ENCODE data around the gene TMEM43.
A peak's percentile ranks its signal among the peaks of the same experiment; 100 is the strongest.

TMEM43 gene

DNA sequence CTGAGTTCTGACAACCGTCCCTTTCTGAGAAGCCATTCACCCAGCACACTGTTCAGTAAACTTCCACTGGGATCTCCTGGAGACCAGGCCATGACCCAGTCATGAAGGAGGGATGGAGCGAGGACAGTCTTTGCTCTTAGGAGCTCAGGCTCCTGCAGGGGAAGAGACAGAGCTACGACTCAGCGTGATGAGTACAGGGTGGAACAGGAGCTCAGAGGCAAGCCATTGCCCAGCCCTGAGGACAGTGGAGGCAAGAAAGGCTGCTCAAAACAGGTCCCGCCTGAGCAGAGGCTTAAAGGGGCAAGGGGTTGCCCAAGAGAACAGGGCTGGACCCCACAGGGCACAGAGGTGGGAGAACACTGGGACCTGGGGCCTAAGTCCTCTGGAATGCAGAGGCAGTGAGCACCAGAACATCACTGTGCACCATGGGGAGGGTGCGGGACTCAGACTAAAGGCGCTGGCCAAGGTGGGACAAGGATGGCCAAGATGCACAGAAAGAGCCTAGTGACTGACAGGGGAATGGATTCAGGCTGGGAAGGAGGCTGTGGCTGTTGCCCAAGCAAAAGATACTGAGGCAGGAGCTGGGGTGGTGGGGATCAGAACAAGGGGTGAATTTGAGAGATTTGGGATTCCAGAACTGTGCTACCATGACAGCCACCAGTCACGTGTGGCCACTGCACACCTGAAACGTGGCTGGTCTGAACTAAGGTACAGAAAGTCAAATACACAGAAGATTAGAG is 25.8 kb downstream of the TMEM43 start:
- WGBS (ENCODE audit: extremely low coverage, insufficient coverage, insufficient read length) = no CpG with 5 or more reads among the region's 9 CpGs
- Histone ChIP-seq H3K4me3 (ENCODE audit: low read depth, low read length) (no peak overlapping the region), H2BK120ac (ENCODE audit: insufficient read depth, low read length, poor library complexity) (no peak overlapping the region), H3K79me2 (ENCODE audit: control insufficient read depth, insufficient read depth, low read length, poor library complexity) (no peaks in the 10 kb centered on the region), H3K23ac (ENCODE audit: low read length) (no peak overlapping the region), H2BK5ac (ENCODE audit: low read depth, low read length, poor library complexity) (no peak overlapping the region), H3K9me3 (ENCODE audit: insufficient read depth, low read depth, low read length) (peaks cover 2% of the 10 kb centered on the region), H2AFZ (ENCODE audit: insufficient read depth, low read length, poor library complexity) (no peak overlapping the region), H3K18ac (ENCODE audit: low read length) (no peak overlapping the region), H3K4ac (ENCODE audit: low read depth, low read length) (no peak overlapping the region), H3K9ac (ENCODE audit: low read length) (no peak overlapping the region), H3K4me1 (ENCODE audit: control insufficient read depth in 1 of 2, insufficient read depth in 2 of 2, low read length in 2 of 2) (peaks cover 3 to 4% of the 10 kb centered on the region in 2 experiments), H2AK5ac (ENCODE audit: low read length) (no peak overlapping the region), H2BK12ac (ENCODE audit: low read length) (no peak overlapping the region), H3K79me1 (ENCODE audit: low read length) (no peaks in the 10 kb centered on the region), H3K4me2 (ENCODE audit: low read length) (no peak overlapping the region), H4K12ac (ENCODE audit: low read depth, low read length) (peak overlapping the region; percentile 39), H4K8ac (ENCODE audit: low read depth, low read length) (no peak overlapping the region), H3K36me3 (ENCODE audit: control insufficient read depth in 1 of 2, insufficient read depth in 2 of 2, low read length in 2 of 2) (peaks cover 59 to 72% of the 10 kb centered on the region in 2 experiments), H4K91ac (ENCODE audit: low read depth, low read length) (no peak overlapping the region), H3K14ac (ENCODE audit: low read length) (no peak overlapping the region), H3K27ac (ENCODE audit: low read depth, low read length) (no peak overlapping the region), H3K27me3 (ENCODE audit: insufficient read depth, low read length) (no peaks in the 10 kb centered on the region)
- DNase-seq = no peak

DNA sequence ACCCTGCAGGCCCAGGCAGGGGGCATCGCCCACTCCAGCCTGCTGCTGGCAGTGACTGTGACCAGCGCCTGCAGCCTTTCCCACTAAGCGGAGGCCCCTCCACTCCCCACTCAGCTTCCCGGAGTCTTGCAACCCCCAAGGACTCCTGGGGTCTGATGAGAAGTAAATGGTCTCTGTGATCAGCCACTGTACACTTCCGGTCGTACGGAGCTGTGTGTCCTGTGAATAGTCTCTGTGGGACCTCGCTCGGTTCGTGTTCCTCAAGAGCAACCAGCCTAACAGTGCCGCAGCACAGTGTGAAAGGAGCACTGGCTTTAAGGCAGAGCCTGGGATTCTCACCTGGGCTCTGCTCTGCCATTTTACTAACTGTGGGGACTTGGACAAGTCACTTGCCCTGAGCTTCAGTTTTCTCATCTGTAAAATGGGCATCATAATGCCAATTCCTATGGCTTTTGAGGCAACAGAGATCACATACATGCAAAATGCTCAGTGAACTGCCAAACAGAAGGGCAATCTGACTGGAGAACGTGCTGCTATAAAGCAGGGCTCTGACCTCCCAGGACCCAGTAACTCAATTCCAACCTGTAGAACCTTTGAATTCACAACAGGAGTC is 26.7 kb downstream of the TMEM43 start:
- H4K12ac ChIP-seq (ENCODE audit: low read depth, low read length) = no peak overlapping the region
- no peak overlapping the region for H2BK5ac ChIP-seq (ENCODE audit: low read depth, low read length, poor library complexity)
- WGBS (ENCODE audit: extremely low coverage, insufficient coverage, insufficient read length) = no CpG with 5 or more reads among the region's 12 CpGs
- no peak overlapping the region for H2BK12ac ChIP-seq (ENCODE audit: low read length)
- H3K4me2 ChIP-seq (ENCODE audit: low read length) = no peak overlapping the region
- H2AFZ ChIP-seq (ENCODE audit: insufficient read depth, low read length, poor library complexity) = no peak overlapping the region
- no peak overlapping the region for H3K18ac ChIP-seq (ENCODE audit: low read length)
- H3K4ac ChIP-seq (ENCODE audit: low read depth, low read length) = no peak overlapping the region
- H3K36me3 ChIP-seq (ENCODE audit: control insufficient read depth in 1 of 2, insufficient read depth in 2 of 2, low read length in 2 of 2) = peaks cover 53 to 70% of the 10 kb centered on the region in 2 experiments
- H3K23ac ChIP-seq (ENCODE audit: low read length) = no peak overlapping the region
- no peak overlapping the region for H2AK5ac ChIP-seq (ENCODE audit: low read length)
- H3K79me2 ChIP-seq (ENCODE audit: control insufficient read depth, insufficient read depth, low read length, poor library complexity) = no peaks in the 10 kb centered on the region
- H3K9me3 ChIP-seq (ENCODE audit: insufficient read depth, low read depth, low read length) = no peaks in the 10 kb centered on the region
- no peak for DNase-seq
- no peak overlapping the region for H3K27ac ChIP-seq (ENCODE audit: low read depth, low read length)
- H3K9ac ChIP-seq (ENCODE audit: low read length) = no peak overlapping the region
- H4K8ac ChIP-seq (ENCODE audit: low read depth, low read length) = no peak overlapping the region
- H3K14ac ChIP-seq (ENCODE audit: low read length) = no peak overlapping the region
- H2BK120ac ChIP-seq (ENCODE audit: insufficient read depth, low read length, poor library complexity) = no peak overlapping the region
- H3K4me3 ChIP-seq (ENCODE audit: low read depth, low read length) = no peak overlapping the region
- H4K91ac ChIP-seq (ENCODE audit: low read depth, low read length) = no peak overlapping the region
- no peaks in the 10 kb centered on the region for H3K79me1 ChIP-seq (ENCODE audit: low read length)
- no peaks in the 10 kb centered on the region for H3K27me3 ChIP-seq (ENCODE audit: insufficient read depth, low read length)
- H3K4me1 ChIP-seq (ENCODE audit: control insufficient read depth in 1 of 2, insufficient read depth in 2 of 2, low read length in 2 of 2) = no peaks in the 10 kb centered on the region

DNA sequence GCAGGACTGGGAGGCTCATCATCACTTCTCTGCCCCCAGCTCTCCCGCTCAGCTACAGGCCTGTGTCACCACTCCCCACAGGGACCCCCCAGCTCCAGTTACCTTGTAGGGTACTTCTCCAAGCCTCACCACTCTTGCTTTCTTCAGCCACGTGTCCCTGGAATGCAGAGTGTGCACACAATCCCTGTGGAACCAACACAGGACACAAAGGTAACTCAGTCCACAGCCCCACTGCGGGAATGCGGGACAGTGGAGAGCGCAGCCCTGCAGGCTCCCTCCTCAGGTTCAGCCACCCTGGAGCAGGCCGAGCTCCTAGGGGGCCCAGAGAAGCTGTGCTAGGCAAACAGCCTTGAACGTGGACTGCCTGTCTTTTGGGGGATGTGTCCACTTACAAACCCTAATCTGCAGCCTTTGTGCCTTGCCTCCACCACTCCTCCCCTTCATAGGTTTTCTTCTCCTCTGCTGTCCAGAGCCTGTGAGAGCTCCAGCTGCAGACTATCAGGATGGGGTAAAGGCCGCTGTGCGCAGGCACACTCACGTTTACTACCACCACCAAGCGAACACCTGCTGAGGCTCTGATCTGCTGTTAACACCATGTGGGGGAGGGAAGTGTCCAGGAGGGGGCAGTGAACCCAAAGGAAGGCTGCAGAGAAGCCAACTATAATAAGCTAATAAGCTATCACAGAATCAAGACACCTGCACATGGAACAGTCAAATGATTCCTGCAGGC is 27.5 kb downstream of the TMEM43 start:
- no peak overlapping the region for H3K18ac ChIP-seq (ENCODE audit: low read length)
- no CpG with 5 or more reads among the region's 11 CpGs for WGBS (ENCODE audit: extremely low coverage, insufficient coverage, insufficient read length)
- no peak overlapping the region for H4K8ac ChIP-seq (ENCODE audit: low read depth, low read length)
- no peak overlapping the region for H2BK120ac ChIP-seq (ENCODE audit: insufficient read depth, low read length, poor library complexity)
- no peak overlapping the region for H3K4me3 ChIP-seq (ENCODE audit: low read depth, low read length)
- no peak overlapping the region for H3K14ac ChIP-seq (ENCODE audit: low read length)
- no peak overlapping the region for H2AFZ ChIP-seq (ENCODE audit: insufficient read depth, low read length, poor library complexity)
- no peak overlapping the region for H2AK5ac ChIP-seq (ENCODE audit: low read length)
- no peak overlapping the region for H3K27ac ChIP-seq (ENCODE audit: low read depth, low read length)
- H3K79me2 ChIP-seq (ENCODE audit: control insufficient read depth, insufficient read depth, low read length, poor library complexity) = no peaks in the 10 kb centered on the region
- peaks cover 53 to 70% of the 10 kb centered on the region in 2 experiments for H3K36me3 ChIP-seq (ENCODE audit: control insufficient read depth in 1 of 2, insufficient read depth in 2 of 2, low read length in 2 of 2)
- DNase-seq = no peak
- H3K23ac ChIP-seq (ENCODE audit: low read length) = no peak overlapping the region
- H3K79me1 ChIP-seq (ENCODE audit: low read length) = no peaks in the 10 kb centered on the region
- no peak overlapping the region for H2BK12ac ChIP-seq (ENCODE audit: low read length)
- H3K4ac ChIP-seq (ENCODE audit: low read depth, low read length) = no peak overlapping the region
- H3K27me3 ChIP-seq (ENCODE audit: insufficient read depth, low read length) = no peaks in the 10 kb centered on the region
- H3K4me1 ChIP-seq (ENCODE audit: control insufficient read depth in 1 of 2, insufficient read depth in 2 of 2, low read length in 2 of 2) = no peaks in the 10 kb centered on the region
- H2BK5ac ChIP-seq (ENCODE audit: low read depth, low read length, poor library complexity) = no peak overlapping the region
- no peak overlapping the region for H3K9ac ChIP-seq (ENCODE audit: low read length)
- H4K91ac ChIP-seq (ENCODE audit: low read depth, low read length) = no peak overlapping the region
- no peaks in the 10 kb centered on the region for H3K9me3 ChIP-seq (ENCODE audit: insufficient read depth, low read depth, low read length)
- H4K12ac ChIP-seq (ENCODE audit: low read depth, low read length) = no peak overlapping the region
- no peak overlapping the region for H3K4me2 ChIP-seq (ENCODE audit: low read length)

DNA sequence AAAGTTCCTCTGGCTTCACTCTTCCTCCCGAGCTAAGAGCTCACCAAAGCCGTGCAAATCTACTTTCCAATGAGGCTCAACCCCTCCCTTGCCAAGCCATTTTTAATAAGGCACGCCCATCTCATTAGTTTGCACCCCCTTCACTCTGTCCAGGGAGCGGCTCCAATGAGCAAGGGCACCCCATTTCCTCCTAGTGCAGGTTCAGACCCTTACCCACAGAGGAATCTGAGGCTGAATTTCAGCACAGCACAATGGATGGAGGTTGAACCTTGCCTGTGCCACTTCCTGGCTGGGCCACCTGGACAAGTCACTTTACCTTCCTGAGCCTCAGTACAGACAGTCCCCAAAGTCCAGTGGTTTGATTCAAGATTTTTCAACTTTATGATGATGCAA is 28.1 kb downstream of the TMEM43 start:
- Histone ChIP-seq H3K4me3 (ENCODE audit: low read depth, low read length) (no peak overlapping the region), H3K4me2 (ENCODE audit: low read length) (no peak overlapping the region), H3K36me3 (ENCODE audit: control insufficient read depth in 1 of 2, insufficient read depth in 2 of 2, low read length in 2 of 2) (peaks cover 49 to 68% of the 10 kb centered on the region in 2 experiments), H2AFZ (ENCODE audit: insufficient read depth, low read length, poor library complexity) (no peak overlapping the region), H3K79me2 (ENCODE audit: control insufficient read depth, insufficient read depth, low read length, poor library complexity) (no peaks in the 10 kb centered on the region), H3K27ac (ENCODE audit: low read depth, low read length) (no peak overlapping the region), H2BK5ac (ENCODE audit: low read depth, low read length, poor library complexity) (no peak overlapping the region), H2BK120ac (ENCODE audit: insufficient read depth, low read length, poor library complexity) (no peak overlapping the region), H4K12ac (ENCODE audit: low read depth, low read length) (no peak overlapping the region), H3K4me1 (ENCODE audit: control insufficient read depth in 1 of 2, insufficient read depth in 2 of 2, low read length in 2 of 2) (no peaks in the 10 kb centered on the region), H2AK5ac (ENCODE audit: low read length) (no peak overlapping the region), H3K9ac (ENCODE audit: low read length) (no peak overlapping the region), H3K18ac (ENCODE audit: low read length) (no peak overlapping the region), H3K14ac (ENCODE audit: low read length) (no peak overlapping the region), H3K9me3 (ENCODE audit: insufficient read depth, low read depth, low read length) (no peaks in the 10 kb centered on the region), H2BK12ac (ENCODE audit: low read length) (no peak overlapping the region), H3K27me3 (ENCODE audit: insufficient read depth, low read length) (no peaks in the 10 kb centered on the region), H4K8ac (ENCODE audit: low read depth, low read length) (no peak overlapping the region), H3K23ac (ENCODE audit: low read length) (no peak overlapping the region), H4K91ac (ENCODE audit: low read depth, low read length) (no peak overlapping the region), H3K79me1 (ENCODE audit: low read length) (no peaks in the 10 kb centered on the region), H3K4ac (ENCODE audit: low read depth, low read length) (no peak overlapping the region)
- no CpG with 5 or more reads among the region's 4 CpGs for WGBS (ENCODE audit: extremely low coverage, insufficient coverage, insufficient read length)
- no peak for DNase-seq
